Activated T-cell treated with anti-CD3 and anti-CD28 coated beads for 48 hours (primary cell): ENCODE results near the gene C17orf58.
A peak's percentile ranks its signal among the peaks of the same experiment; 100 is the strongest.
"Not testable (repeated sequence)": the region's sequence is repeated elsewhere in the genome, so short reads cannot be mapped to it uniquely, and the experiment has no call there.

Experiments used
- DNase-seq: peaks from one replicate; pipeline ENCODE4 v3.0.0-alpha.2; 2020; ENCODE audit warnings: low read depth

C17orf58 gene

GRCh38 chr17:67999291-67999911 lies 3.1 kb upstream of the C17orf58 start:
- no peak for DNase-seq

GRCh38 chr17:67998466-67998865 lies 2.2 kb upstream of the C17orf58 start:
- DNase-seq = no peak

- DNase-seq = no peak
Measured at GRCh38 chr17:67995570-67996263, 552 bp downstream of the C17orf58 start.

- DNase-seq = no peak
Measured at GRCh38 chr17:67994817-67995569, 1.3 kb downstream of the C17orf58 start.

- no peak for DNase-seq
Measured at GRCh38 chr17:67993998-67994361, 2.3 kb downstream of the C17orf58 start.

- peak; percentile 82 for DNase-seq
Measured at GRCh38 chr17:67993153-67993997, 2.9 kb downstream of the C17orf58 start.

- DNase-seq = no peak
Measured at GRCh38 chr17:67992548-67993152, 3.6 kb downstream of the C17orf58 start.

- DNase-seq = no peak
Measured at GRCh38 chr17:67990909-67991308, 5.4 kb downstream of the C17orf58 start.

GRCh38 chr17:67983383-67983688 lies 12.9 kb downstream of the C17orf58 start:
- DNase-seq = no peak

GRCh38 chr17:67982686-67983382 lies 13.4 kb downstream of the C17orf58 start:
- DNase-seq = no peak

- no peak for DNase-seq
Measured at GRCh38 chr17:67982034-67982640, 14.1 kb downstream of the C17orf58 start.

GRCh38 chr17:67980883-67981282 lies 15.4 kb downstream of the C17orf58 start:
- DNase-seq = not testable (repeated sequence)

GRCh38 chr17:67980456-67980855 lies 15.8 kb downstream of the C17orf58 start:
- DNase-seq = no peak

GRCh38 chr17:67976306-67976705 lies 20.0 kb downstream of the C17orf58 start:
- not testable (repeated sequence) for DNase-seq

- DNase-seq = no peak
Measured at GRCh38 chr17:67974598-67975066, 21.6 kb downstream of the C17orf58 start.

GRCh38 chr17:67974185-67974584 lies 22.1 kb downstream of the C17orf58 start:
- no peak for DNase-seq

GRCh38 chr17:67970783-67971182 lies 25.5 kb downstream of the C17orf58 start:
- no peak for DNase-seq

GRCh38 chr17:67963145-67963572 lies 33.1 kb downstream of the C17orf58 start:
- DNase-seq = peak; percentile 53

GRCh38 chr17:67962156-67962555 lies 34.1 kb downstream of the C17orf58 start:
- not testable (repeated sequence) for DNase-seq

GRCh38 chr17:67960276-67960675 lies 36.0 kb downstream of the C17orf58 start:
- not testable (repeated sequence) for DNase-seq

- no peak for DNase-seq
Measured at GRCh38 chr17:67959510-67959909, 36.8 kb downstream of the C17orf58 start.
